GM12878 (cell line): ENCODE data around the gene SLC25A15. TPM values are rescaled to one million over a fixed set of nuclear protein-coding genes. Genes with fewer than 3 reads are reported as not detected.
A peak's percentile ranks its signal among the peaks of the same experiment; 100 is the strongest.

Experiments used
- ATAC-seq: fragments of 200-7000 bp; cut with Tn5 transposase; 3 replicates; pipeline ENCODE4 v1.9.1; 2020; ENCODE audit warnings: mild to moderate bottlenecking, moderate library complexity
- BruUV-seq: library from RNA; stranded (reverse); fragments of 400-500 nt; replicated peaks from 2 replicates; lab custom pipeline; 2021; lab: Mats Ljungman, UMichigan
- CTCF ChIA-PET: fragments of 300-600 bp; sonication (Branson Sonifier 250); formaldehyde crosslinking; extraction: SDS; loops from one replicate; lab custom pipeline; 2021; ENCODE audit warnings: inconsistent platforms; lab: Yijun Ruan, JAX
- POLR2A ChIA-PET: fragments of 350-600 bp; formaldehyde crosslinking; extraction: SDS; loops from one replicate; lab custom pipeline; 2021; ENCODE audit warnings: inconsistent platforms; lab: Charles Lee
- RAD21 ChIA-PET: fragments of 300-600 bp; sonication (Branson Sonifier 250); formaldehyde crosslinking; loops from one replicate; lab custom pipeline; 2023; ENCODE audit warnings: antibody characterized with exemption; ENCODE audit not compliant: unreplicated experiment; lab: Charles Lee
- SMC1A ChIA-PET: fragments of 300-600 bp; sonication (Branson Sonifier 250); formaldehyde crosslinking; loops from one replicate; lab custom pipeline; 2023; ENCODE audit not compliant: unreplicated experiment, uncharacterized antibody; lab: Charles Lee
- DNase-seq: peaks from one replicate; pipeline ENCODE4 v3.0.0-alpha.2; 2011; ENCODE audit warnings: low read depth, low spot score
- FAIRE-seq: peaks from 3 replicates; lab custom pipeline; 2011; peaks lifted over from hg19 to GRCh38; lab: Jason Lieb, UNC
- H2AFZ ChIP-seq: 2 replicates; pipeline ENCODE4 v1.6.0; 2011; ENCODE audit warnings: low read depth, low read length, control low read depth; ENCODE audit not compliant: control insufficient read depth
- H3K27ac ChIP-seq: 2 replicates; pipeline ENCODE4 v1.5.1; 2011; ENCODE audit warnings: control low read depth; ENCODE audit not compliant: control insufficient read depth, insufficient read depth
- H3K27me3 ChIP-seq, 2 experiments: replicated peaks in 1 of 2; 2 replicates each; pipeline versions ENCODE4 v1.6.0 to v1.6.1; 2011; ENCODE audit warnings: low read length in 1 of 2; ENCODE audit not compliant: control insufficient read depth in 2 of 2, insufficient read depth in 2 of 2
- H3K36me3 ChIP-seq, 2 experiments: 2 replicates each; pipeline ENCODE4 v1.5.1; 2011; ENCODE audit warnings: low read length in 1 of 2; ENCODE audit not compliant: control insufficient read depth in 2 of 2, insufficient read depth in 2 of 2
- H3K4me1 ChIP-seq: 2 replicates; pipeline ENCODE4 v1.6.1; 2011; ENCODE audit warnings: mild to moderate bottlenecking, low read length, moderate library complexity, mixed read lengths; ENCODE audit not compliant: control insufficient read depth, insufficient read depth
- H3K4me2 ChIP-seq: 2 replicates; pipeline ENCODE4 v1.6.0; 2011; ENCODE audit warnings: control low read depth; ENCODE audit not compliant: control insufficient read depth, insufficient read depth
- H3K4me3 ChIP-seq: fragments of 200-600 bp; sonication (generic); 2 replicates; pipeline ENCODE4 v1.5.1; 2016
- H3K79me2 ChIP-seq: 2 replicates; pipeline ENCODE4 v1.6.0; 2011; ENCODE audit warnings: low read length; ENCODE audit not compliant: control insufficient read depth, insufficient read depth
- H3K9ac ChIP-seq: 2 replicates; pipeline ENCODE4 v1.8.0; 2011; ENCODE audit warnings: low read length, control low read depth, mixed read lengths; ENCODE audit not compliant: control insufficient read depth, insufficient read depth
- H3K9me3 ChIP-seq: replicated peaks from 3 replicates; pipeline ENCODE4 v1.5.1; 2011; ENCODE audit warnings: mild to moderate bottlenecking, low read length; ENCODE audit not compliant: control insufficient read depth, insufficient read depth
- H4K20me1 ChIP-seq: 2 replicates; pipeline ENCODE4 v1.6.0; 2011; ENCODE audit not compliant: control insufficient read depth, insufficient read depth
- CBX5 ChIP-seq: sonication (generic); IDR thresholded peaks from 2 replicates; pipeline ENCODE4 v1.6.1; 2016; ENCODE audit warnings: low read depth, moderate library complexity, mild to moderate bottlenecking, inconsistent platforms
- IRF4 ChIP-seq: IDR thresholded peaks from 2 replicates; pipeline ENCODE4 v1.6.1; 2011; ENCODE audit warnings: low read depth, low read length
- SIN3A ChIP-seq: IDR thresholded peaks from 2 replicates; pipeline ENCODE4 v1.6.1; 2012; ENCODE audit warnings: low read depth, low read length, improper control_type of control experiment
- SUZ12 ChIP-seq: fragments of 200-600 bp; sonication (generic); IDR thresholded peaks from one replicate; pipeline ENCODE4 v1.6.1; 2018; ENCODE audit warnings: antibody characterized with exemption, mild to moderate bottlenecking; ENCODE audit not compliant: unreplicated experiment
- WGBS: methylation state at CpG from one replicate; pipeline ENCODE4 v1.1.6; 2016; ENCODE audit warnings: low lambda C conversion rate; ENCODE audit not compliant: insufficient replicate concordance, insufficient coverage; ENCODE audit errors: missing lambda C conversion rate; 5-methylcytosine and 5-hydroxymethylcytosine counted together
- in situ Hi-C: fragments of 300-500 bp; cut with MboI; formaldehyde crosslinking; loops from 9 replicates; pipeline ENCODE4 v1.14.3; 2018; ENCODE audit warnings: mixed read lengths
- intact Hi-C: fragments of 100-400 bp; cut with micrococcal nuclease; formaldehyde crosslinking; loops from one replicate; pipeline ENCODE4 v1.14.2; 2022; ENCODE audit not compliant: unreplicated experiment
- polyA plus RNA-seq, 11 experiments: library from polyadenylated mRNA; depleted of rRNA in 4 of 11; unstranded in 6 of 11; stranded (reverse) in 5 of 11; fragments of >200 nt; fragmentation: Nextera tagmentation in 4 of 11; fragmentation: Illumina TruSeq in 1 of 11; extraction: Ambion mirVana in 4 of 11; extraction: Trizol in 1 of 11; gene quantifications; 1 replicate in 1 of 11; 2 replicates in 10 of 11; pipeline versions ENCODE4 v1.2.1 to v1.2.3, GENCODE V29; 2011 to 2016; ENCODE audit warnings: inconsistent platforms in 2 of 11, missing spikeins in 2 of 11, low read depth in 1 of 11
- total RNA-seq, 4 experiments: library from RNA; depleted of rRNA in 3 of 4; stranded (reverse); fragments of >200 nt in 3 of 4; fragmentation: Illumina TruSeq in 1 of 4; extraction: Trizol in 1 of 4; gene quantifications; 2 replicates each; pipeline versions ENCODE4 v1.2.1 to v1.2.3, GENCODE V29; 2013 to 2021
- TF ChIP-seq, protein P1 (sequence below): fragments of 450-650 bp; IDR thresholded peaks from 2 replicates; pipeline ENCODE4 v1.6.1; 2016; ENCODE audit warnings: mild to moderate bottlenecking
- TF ChIP-seq, protein P2 (sequence below): IDR thresholded peaks from 2 replicates; pipeline ENCODE4 v1.6.1; 2011; ENCODE audit warnings: low read depth, low read length, improper control_type of control experiment, borderline replicate concordance

Gene SLC25A15
- total and polyA plus RNA-seq, 10 of the 15 experiments (the other 5 are each of a cell fraction or from before 2014, with no cell fraction given), result 2.7 to 20.6 (median 15.0) TPM

DNA sequence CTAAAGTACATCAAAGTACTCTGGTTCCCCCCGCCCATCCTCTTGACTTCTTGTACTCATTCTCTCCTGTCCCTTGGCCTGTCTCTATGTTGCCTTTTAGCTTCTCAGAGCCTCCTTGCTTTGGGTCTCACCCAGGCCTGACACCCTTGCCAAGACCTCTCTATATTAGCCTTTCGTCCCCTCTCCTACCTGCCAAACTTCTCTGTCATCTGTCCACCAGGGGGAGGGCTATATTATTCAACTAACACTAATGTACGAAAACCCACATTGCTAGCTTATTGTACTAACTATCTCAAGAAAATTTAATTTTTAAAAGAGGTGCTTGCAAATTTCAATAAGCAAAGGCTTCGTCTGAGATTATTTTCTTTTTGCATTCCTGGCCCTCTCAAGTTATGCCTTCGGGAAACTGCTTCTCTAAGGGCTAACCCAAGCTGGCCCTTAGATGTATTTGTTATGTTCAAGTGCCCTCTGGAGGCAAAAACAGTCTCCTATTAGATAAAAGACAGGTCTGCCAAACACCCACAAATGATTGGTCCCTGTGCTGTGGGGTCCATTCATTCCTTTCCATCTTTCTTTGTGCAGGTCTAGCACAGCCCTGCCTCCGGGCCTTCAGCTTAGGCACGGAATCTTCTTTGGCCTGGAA lies 12.1 kb upstream of the SLC25A15 start (continued):
- TF ChIP-seq SUZ12, result no peak
- TF ChIP-seq, protein P1, sequence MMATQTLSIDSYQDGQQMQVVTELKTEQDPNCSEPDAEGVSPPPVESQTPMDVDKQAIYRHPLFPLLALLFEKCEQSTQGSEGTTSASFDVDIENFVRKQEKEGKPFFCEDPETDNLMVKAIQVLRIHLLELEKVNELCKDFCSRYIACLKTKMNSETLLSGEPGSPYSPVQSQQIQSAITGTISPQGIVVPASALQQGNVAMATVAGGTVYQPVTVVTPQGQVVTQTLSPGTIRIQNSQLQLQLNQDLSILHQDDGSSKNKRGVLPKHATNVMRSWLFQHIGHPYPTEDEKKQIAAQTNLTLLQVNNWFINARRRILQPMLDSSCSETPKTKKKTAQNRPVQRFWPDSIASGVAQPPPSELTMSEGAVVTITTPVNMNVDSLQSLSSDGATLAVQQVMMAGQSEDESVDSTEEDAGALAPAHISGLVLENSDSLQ, result no peak

DNA sequence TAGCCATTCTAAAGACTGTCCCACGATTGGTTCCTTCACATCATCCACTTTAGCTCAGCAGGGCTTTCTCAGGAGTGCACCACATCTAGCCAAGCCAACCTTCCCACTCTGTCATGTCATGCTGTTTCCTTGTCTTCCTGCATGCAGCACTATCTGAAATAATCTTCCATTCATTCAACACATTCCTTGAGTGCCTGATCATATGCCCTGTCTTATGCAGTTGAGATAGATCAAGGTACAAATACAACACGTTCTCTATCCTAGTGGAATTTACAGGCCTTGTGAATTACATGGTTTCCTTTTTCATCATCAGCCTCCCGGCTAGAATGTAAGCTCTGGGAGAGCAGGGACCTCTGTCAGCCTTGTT lies 11.6 kb upstream of the SLC25A15 start:
- H4K20me1 ChIP-seq, result no peaks in the 10 kb centered on the region
- no peaks in the 10 kb centered on the region for H3K79me2 ChIP-seq
- no peak for DNase-seq
- ChIA-PET RAD21 (interaction anchor here (0.6 to 3.0 kb wide), 25 partner anchors 10 to 1161 kb away, joined by 3 to 19 read pairs (median 4); partner anchors contain the start of genes ELF1 and SLC25A15), CTCF (interaction anchor here (0.6 to 4.5 kb wide), 65 partner anchors 10 to 1162 kb away, joined by 3 to 36 read pairs (median 4); partner anchors contain the start of gene SLC25A15), SMC1A (interaction anchor here (0.6 to 2.6 kb wide), 38 partner anchors 9 to 1095 kb away, joined by 3 to 15 read pairs (median 4); partner anchors contain the start of gene SLC25A15), POLR2A (interaction anchor here (1.3 kb wide), 1 partner anchor 195 kb away, joined by 3 read pairs; no protein-coding TSS in a partner anchor)
- no peak for FAIRE-seq
- no peak overlapping the region for H3K4me3 ChIP-seq
- H3K4me1 ChIP-seq, result peaks cover 11% of the 10 kb centered on the region
- H3K9me3 ChIP-seq, result no peaks in the 10 kb centered on the region
- intact Hi-C loops, result loop anchor here (5.0 to 10.0 kb wide), 7 partner anchors 40 to 1090 kb away; partner anchors contain the start of gene FOXO1
- WGBS, result 30% methylated on average over 3 of the region's 3 CpGs
- peak overlapping the region; percentile 63 for H2AFZ ChIP-seq
- H3K4me2 ChIP-seq, result peak overlapping the region; percentile 40; the same call in 1 of the 2 replicates
- H3K27me3 ChIP-seq, result no peaks in the 10 kb centered on the region
- ATAC-seq, result no peak; the same call in 2 of the 3 replicates
- in situ Hi-C loops, result loop anchor here (5.0 kb wide), 1 partner anchor 715 kb away; no protein-coding TSS in a partner anchor
- TF ChIP-seq CBX5 (no peak), IRF4 (no peak), SIN3A (no peak)
- TF ChIP-seq, protein P2, sequence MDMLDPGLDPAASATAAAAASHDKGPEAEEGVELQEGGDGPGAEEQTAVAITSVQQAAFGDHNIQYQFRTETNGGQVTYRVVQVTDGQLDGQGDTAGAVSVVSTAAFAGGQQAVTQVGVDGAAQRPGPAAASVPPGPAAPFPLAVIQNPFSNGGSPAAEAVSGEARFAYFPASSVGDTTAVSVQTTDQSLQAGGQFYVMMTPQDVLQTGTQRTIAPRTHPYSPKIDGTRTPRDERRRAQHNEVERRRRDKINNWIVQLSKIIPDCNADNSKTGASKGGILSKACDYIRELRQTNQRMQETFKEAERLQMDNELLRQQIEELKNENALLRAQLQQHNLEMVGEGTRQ, result no peak
- no TSS peak for BruUV-seq
- no peaks in the 10 kb centered on the region for H3K36me3 ChIP-seq
- no peak overlapping the region for H3K9ac ChIP-seq
- H3K27ac ChIP-seq, result no peak overlapping the region
